Stimulated activated naive B cell treated with anti-CD40 and anti-IgM and Interleukin-4, amounts not matched to agents 10 μg/mL and 1 μg/mL and 100 μg/mL, for 72 hours (primary cell): ENCODE measurements around the gene KCNQ1.

Source experiments
- ATAC-seq, 2 donors: fragments of 150-1000 bp; cut with Tn5 transposase; replicated peaks; 2 replicates each; pipeline ENCODE4 v1.10.0; 2021; ENCODE audit warnings: moderate library complexity in 1 of 2
- DNase-seq: peaks from one replicate; pipeline ENCODE4 v3.0.0; 2021
- H3K27ac Mint-ChIP-seq: one replicate; pipeline ENCODE4 v1.8.0; 2022; ENCODE audit warnings: mild to moderate bottlenecking, mixed read lengths
- H3K27me3 Mint-ChIP-seq, 2 donors: one replicate each; pipeline ENCODE4 v1.8.0; 2022; ENCODE audit warnings: mixed read lengths in 2 of 2
- H3K36me3 Mint-ChIP-seq, 2 donors: one replicate each; pipeline ENCODE4 v1.8.0; 2022; ENCODE audit warnings: mixed read lengths in 2 of 2, mild to moderate bottlenecking in 1 of 2
- H3K4me1 Mint-ChIP-seq, 2 donors: one replicate each; pipeline ENCODE4 v1.8.0; 2022; ENCODE audit warnings: mixed read lengths in 2 of 2, mild to moderate bottlenecking in 1 of 2
- H3K4me3 Mint-ChIP-seq, 2 donors: one replicate each; pipeline ENCODE4 v1.8.0; 2022; ENCODE audit warnings: mild to moderate bottlenecking in 2 of 2, mixed read lengths in 2 of 2, moderate library complexity in 1 of 2
- H3K9me3 Mint-ChIP-seq, 2 donors: one replicate each; pipeline ENCODE4 v1.8.0; 2022; ENCODE audit warnings: mixed read lengths in 2 of 2, mild to moderate bottlenecking in 1 of 2

KCNQ1 gene

GRCh38 chr11:2832533-2833020 lies 387.8 kb downstream of the KCNQ1 start:
- H3K36me3 Mint-ChIP-seq = peaks cover 9 to 16% of the 10 kb centered on the region in 2 donors
- peaks cover 0 to 17% of the 10 kb centered on the region in 2 donors for H3K27me3 Mint-ChIP-seq
- H3K4me1 Mint-ChIP-seq = no peaks in the 10 kb centered on the region
- no peak overlapping the region for H3K4me3 Mint-ChIP-seq
- peaks cover 18 to 20% of the 10 kb centered on the region in 2 donors for H3K9me3 Mint-ChIP-seq
- no peak overlapping the region for H3K27ac Mint-ChIP-seq
- DNase-seq (no peak), ATAC-seq (no peak)

DNA sequence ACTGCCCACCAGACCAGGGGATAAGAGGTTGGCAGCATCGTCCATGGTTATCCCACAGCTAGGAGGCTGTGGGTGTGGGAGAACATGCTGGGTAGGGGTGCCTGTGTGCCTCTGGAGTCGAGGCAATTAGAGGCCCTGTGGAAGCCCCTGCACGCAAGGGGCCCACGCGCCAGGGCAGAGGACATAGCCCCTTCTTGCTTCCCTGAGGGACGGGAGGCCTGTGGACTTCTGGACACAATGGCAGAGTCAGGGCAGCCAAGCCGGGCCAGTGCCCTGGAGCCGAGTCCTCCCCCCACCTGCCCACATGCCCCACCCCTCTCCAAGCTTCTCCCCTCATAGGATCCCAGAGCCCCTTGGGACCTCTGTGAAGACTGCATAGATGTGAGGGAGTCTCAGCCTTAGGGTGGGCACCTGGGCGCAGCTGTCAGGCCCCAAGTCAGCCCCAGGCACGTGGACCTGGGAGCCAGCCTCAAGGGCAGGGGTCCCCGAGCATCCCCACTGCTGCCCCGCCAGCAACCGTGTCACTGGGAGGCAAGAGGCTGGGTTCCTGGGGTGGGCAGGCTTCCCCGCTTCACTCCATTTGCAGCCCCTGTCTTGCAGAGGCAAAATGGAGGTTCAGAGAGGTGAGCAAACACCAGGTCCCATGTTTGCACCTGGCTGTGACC lies 388.4 kb downstream of the KCNQ1 start:
- H3K27ac Mint-ChIP-seq = no peak overlapping the region
- no peak overlapping the region for H3K4me3 Mint-ChIP-seq
- H3K9me3 Mint-ChIP-seq = peaks cover 13 to 15% of the 10 kb centered on the region in 2 donors
- H3K27me3 Mint-ChIP-seq = peaks cover 0 to 11% of the 10 kb centered on the region in 2 donors
- peaks cover 4 to 10% of the 10 kb centered on the region in 2 donors for H3K36me3 Mint-ChIP-seq
- H3K4me1 Mint-ChIP-seq = no peaks in the 10 kb centered on the region
- ATAC-seq = no peak
- DNase-seq = no peak

DNA sequence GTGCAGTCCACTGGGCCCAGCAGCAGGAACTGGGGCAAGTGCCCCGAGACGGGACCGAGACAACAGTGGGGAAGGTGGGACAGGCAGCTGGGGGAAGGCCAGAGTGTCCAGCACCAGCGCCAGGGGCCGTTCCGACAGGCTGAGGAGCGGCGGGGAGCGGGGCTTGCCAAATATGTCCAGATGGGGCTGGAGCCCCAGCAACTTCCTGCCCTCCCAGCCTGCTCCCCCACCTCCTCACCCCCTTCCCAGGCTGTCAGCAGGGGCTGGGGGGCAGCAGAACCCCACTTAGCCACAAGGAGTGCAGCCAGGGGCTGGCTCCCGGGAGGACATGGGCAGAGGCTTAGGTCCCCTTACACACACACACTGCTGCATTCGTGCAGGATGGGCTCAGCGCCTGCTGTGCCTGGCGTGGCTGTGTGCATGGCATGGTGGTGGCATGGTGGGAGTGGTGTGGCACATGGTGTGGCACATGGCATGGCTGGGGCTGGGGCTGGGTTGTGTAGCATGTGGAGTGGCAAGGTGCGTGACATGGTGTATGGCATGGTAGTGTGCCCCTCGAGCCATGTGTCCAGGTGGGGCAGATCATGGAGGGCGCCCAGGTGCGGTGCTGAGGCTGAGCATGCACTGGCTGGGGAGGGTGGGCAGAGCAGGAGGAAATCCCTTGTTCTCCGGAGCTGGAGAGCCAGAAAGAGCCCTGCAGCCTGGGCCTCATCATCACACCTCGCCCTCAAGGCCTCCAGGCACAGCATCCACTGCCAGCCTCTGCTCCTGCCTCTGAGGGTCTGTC lies 389.1 kb downstream of the KCNQ1 start:
- ATAC-seq = no peak

DNA sequence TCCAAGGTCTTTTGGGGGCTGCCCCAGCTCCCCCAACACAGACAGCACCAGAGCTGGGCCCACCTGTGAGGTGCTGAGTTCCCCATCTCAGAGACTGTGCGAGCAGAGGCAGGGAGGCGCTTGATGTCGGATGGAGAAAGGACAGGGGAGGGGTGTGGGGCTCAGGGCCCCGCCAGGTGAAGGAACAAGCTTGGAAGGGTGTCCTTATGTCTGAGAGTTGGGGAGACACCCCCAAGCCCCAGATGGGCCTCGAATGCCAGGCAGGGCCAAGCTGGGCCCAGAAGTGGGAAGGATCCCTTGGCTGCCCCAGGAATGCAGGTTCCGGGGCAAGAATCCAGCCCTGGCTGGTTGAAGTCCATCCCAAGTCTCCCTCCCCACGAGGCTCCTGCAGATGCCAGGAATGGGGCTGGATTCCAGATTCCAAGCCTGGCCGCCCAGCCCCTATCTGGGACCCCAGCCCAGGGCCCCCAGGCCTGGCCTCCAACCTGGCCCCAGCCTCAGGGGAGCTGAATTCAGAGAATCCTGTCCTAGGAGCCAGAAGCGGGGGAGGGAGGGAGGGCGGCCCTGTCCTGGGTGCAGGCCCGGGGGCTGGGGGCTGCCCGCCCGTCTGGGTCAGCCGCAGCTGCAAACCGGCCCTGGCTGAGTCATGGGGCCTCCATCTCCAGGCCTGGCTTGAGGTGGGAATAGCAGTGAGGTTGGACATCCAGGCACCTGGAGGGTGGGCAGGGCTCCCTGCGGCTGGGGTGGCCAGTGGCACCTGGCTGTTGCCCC lies 389.9 kb downstream of the KCNQ1 start:
- H3K9me3 Mint-ChIP-seq = peaks cover under 1% of the 10 kb centered on the region in 2 donors
- no peak for ATAC-seq
- H3K4me1 Mint-ChIP-seq = no peaks in the 10 kb centered on the region
- no peak overlapping the region for H3K27ac Mint-ChIP-seq
- H3K36me3 Mint-ChIP-seq = no peaks in the 10 kb centered on the region
- DNase-seq = no peak
- H3K27me3 Mint-ChIP-seq = peaks cover 0 to 8% of the 10 kb centered on the region in 2 donors
- H3K4me3 Mint-ChIP-seq = no peak overlapping the region

More for the DNA sequence above, 389.1 kb downstream of the KCNQ1 start:
- Mint-ChIP-seq H3K4me3 (no peak overlapping the region), H3K27me3 (peaks cover 0 to 8% of the 10 kb centered on the region in 2 donors), H3K4me1 (no peaks in the 10 kb centered on the region), H3K9me3 (peaks cover 6 to 8% of the 10 kb centered on the region in 2 donors), H3K36me3 (peaks cover 1 to 3% of the 10 kb centered on the region in 2 donors), H3K27ac (no peak overlapping the region)
- DNase-seq = no peak

DNA sequence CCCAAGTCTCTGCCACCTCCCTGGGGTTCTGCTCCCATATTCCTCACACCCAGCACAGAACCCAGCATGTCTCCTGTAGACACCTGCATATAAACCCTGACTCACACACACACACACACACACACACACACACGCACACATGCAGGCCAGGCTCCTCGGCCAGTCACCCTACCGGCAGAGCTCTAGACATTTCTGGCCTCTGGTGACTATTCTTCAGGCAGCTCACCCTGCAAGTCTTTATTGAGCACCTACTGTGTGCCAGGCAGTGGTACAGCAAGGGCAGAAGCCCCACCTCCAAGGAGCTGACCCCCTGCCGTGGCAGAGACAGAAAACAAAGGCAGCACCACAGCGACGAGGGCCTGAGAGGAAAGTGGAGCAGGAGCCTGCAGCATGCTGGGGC lies 390.5 kb downstream of the KCNQ1 start:
- DNase-seq (no peak), ATAC-seq (no peak)
- no peaks in the 10 kb centered on the region for H3K36me3 Mint-ChIP-seq
- no peaks in the 10 kb centered on the region for H3K9me3 Mint-ChIP-seq
- H3K4me3 Mint-ChIP-seq = no peak overlapping the region
- H3K27ac Mint-ChIP-seq = no peak overlapping the region
- peaks cover 0 to 8% of the 10 kb centered on the region in 2 donors for H3K27me3 Mint-ChIP-seq
- no peaks in the 10 kb centered on the region for H3K4me1 Mint-ChIP-seq

GRCh38 chr11:2835751-2836150 lies 390.9 kb downstream of the KCNQ1 start:
- H3K4me1 Mint-ChIP-seq = no peaks in the 10 kb centered on the region
- no peak for DNase-seq
- peaks cover 0 to 8% of the 10 kb centered on the region in 2 donors for H3K27me3 Mint-ChIP-seq
- ATAC-seq = no peak
- no peaks in the 10 kb centered on the region for H3K9me3 Mint-ChIP-seq
- H3K4me3 Mint-ChIP-seq = no peak overlapping the region
- H3K36me3 Mint-ChIP-seq = no peaks in the 10 kb centered on the region
- no peak overlapping the region for H3K27ac Mint-ChIP-seq

GRCh38 chr11:2836315-2837095 lies 391.7 kb downstream of the KCNQ1 start:
- H3K27ac Mint-ChIP-seq = no peak overlapping the region
- H3K4me3 Mint-ChIP-seq = no peak overlapping the region
- H3K36me3 Mint-ChIP-seq = no peaks in the 10 kb centered on the region
- ATAC-seq = no peak
- no peaks in the 10 kb centered on the region for H3K4me1 Mint-ChIP-seq
- peaks cover 0 to 8% of the 10 kb centered on the region in 2 donors for H3K27me3 Mint-ChIP-seq
- DNase-seq = no peak
- no peaks in the 10 kb centered on the region for H3K9me3 Mint-ChIP-seq

DNA sequence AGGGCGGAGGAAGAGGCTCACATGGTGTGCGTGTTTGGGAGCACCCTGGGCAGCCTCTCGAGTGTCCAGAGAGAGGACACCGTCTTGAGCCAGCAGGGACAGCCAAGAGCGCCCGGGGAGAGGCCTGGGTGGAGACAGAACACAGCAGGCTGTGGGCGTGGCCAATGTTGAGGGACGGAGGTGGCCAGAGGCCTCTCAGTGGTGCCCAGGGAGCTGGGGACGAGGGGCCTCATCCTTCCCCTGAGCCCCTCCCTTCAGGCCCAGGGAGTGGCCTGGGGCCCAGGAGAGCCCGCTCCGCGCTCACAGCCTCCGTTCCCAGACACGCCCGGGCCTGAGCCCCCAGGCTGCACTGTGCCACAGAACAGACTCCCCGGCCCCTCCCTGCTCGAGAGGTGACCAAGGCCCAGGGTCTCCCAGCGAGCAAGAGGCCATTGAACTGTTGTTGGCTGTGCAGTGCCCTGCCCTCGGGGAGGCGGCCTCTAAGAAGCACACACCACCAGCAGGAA lies 392.3 kb downstream of the KCNQ1 start:
- ATAC-seq = no peak
- Mint-ChIP-seq H3K27me3 (peaks cover 0 to 8% of the 10 kb centered on the region in 2 donors), H3K36me3 (no peaks in the 10 kb centered on the region), H3K27ac (no peak overlapping the region), H3K4me1 (no peaks in the 10 kb centered on the region), H3K9me3 (no peaks in the 10 kb centered on the region), H3K4me3 (no peak overlapping the region)
- no peak for DNase-seq

GRCh38 chr11:2837651-2838050 lies 392.8 kb downstream of the KCNQ1 start:
- H3K9me3 Mint-ChIP-seq = no peaks in the 10 kb centered on the region
- H3K36me3 Mint-ChIP-seq = no peaks in the 10 kb centered on the region
- no peaks in the 10 kb centered on the region for H3K4me1 Mint-ChIP-seq
- no peak overlapping the region for H3K27ac Mint-ChIP-seq
- ATAC-seq = no peak
- peaks cover 0 to 8% of the 10 kb centered on the region in 2 donors for H3K27me3 Mint-ChIP-seq
- no peak for DNase-seq
- H3K4me3 Mint-ChIP-seq = no peak overlapping the region

DNA sequence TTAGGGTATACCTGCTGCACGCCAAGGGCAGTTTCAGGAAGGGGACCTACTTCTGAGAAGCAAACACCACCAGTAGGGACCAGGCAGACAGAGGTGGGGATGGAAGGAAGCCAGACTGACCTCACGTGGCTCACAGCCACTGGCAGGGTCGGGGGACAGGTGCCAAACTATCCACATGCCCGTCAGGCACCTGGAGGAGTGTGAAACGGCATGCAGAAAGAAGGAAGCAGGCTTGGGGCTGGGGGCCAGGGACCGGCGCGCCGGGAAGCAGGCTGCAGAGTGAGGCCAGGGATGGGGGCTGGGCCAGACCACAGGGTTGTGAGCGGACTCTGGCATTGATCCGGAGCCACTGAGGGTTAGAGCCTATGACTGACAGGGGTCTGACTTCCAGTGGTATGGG lies 393.3 kb downstream of the KCNQ1 start:
- H3K4me3 Mint-ChIP-seq = no peak overlapping the region
- no peak for DNase-seq
- no peak overlapping the region for H3K27ac Mint-ChIP-seq
- no peaks in the 10 kb centered on the region for H3K36me3 Mint-ChIP-seq
- peaks cover 0 to 8% of the 10 kb centered on the region in 2 donors for H3K27me3 Mint-ChIP-seq
- ATAC-seq = no peak
- no peaks in the 10 kb centered on the region for H3K9me3 Mint-ChIP-seq
- no peaks in the 10 kb centered on the region for H3K4me1 Mint-ChIP-seq

DNA sequence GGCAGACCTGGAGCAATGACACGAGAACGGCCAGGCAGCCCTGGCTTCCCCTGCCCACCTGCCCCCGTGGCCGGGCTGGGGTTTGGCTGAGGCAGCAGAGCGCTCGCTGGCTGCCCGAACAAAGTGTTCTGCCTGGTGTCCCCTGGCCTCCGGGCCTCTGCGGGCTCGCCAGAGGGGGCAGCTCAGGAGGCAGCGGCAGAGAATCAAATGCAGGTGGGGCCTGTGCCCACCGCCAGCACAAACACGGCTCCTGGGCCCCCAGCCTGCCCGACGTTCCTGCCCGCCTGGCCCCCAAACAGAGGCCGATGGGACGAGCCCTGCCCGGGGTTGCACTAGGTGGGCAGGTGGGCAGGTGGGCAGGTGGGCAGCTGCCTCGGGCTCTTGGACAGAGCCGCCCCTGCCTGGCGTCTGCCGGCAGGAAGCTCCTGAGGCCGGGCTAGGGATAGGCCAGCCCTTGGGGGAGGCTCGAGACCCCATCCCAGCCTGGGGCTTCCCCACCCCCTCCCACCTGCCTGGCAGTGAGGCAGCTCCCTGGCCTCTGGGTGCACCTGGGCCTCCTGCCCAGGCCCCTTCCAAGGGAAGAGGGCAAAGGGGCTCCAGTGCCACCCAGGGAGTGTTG lies 394.0 kb downstream of the KCNQ1 start:
- no peak for DNase-seq
- no peaks in the 10 kb centered on the region for H3K4me1 Mint-ChIP-seq
- H3K9me3 Mint-ChIP-seq = no peaks in the 10 kb centered on the region
- H3K36me3 Mint-ChIP-seq = no peaks in the 10 kb centered on the region
- H3K4me3 Mint-ChIP-seq = no peak overlapping the region
- H3K27ac Mint-ChIP-seq = no peak overlapping the region
- peaks cover 0 to 8% of the 10 kb centered on the region in 2 donors for H3K27me3 Mint-ChIP-seq
- ATAC-seq = no peak

DNA sequence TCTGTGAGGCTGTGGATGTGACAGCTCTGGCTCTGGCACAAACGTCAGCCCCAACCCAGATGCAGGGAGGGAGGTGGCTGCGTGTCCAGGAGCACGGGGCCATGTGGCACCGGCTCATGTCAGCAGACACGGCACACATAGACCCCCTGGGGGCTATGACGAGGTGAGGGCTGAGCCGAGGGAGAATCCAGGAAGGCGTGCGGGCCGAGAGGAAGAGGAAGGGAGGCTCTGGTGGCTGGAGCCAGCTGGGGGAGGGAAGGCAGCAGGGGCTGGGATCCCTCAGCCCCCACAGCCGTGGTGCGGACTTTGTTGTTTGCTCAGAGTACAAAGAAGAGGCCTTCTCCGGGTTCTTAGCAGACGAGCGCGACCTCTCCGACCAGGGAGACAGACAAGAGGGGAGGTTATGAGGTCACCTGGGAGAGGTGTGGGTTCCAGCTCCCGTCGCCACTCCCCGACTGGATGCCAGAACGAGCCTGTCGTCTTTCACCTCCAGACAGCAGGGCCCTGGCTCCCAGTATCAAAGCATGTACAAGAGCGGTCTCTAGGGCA lies 394.7 kb downstream of the KCNQ1 start:
- Mint-ChIP-seq H3K27ac (no peak overlapping the region), H3K4me3 (no peak overlapping the region), H3K9me3 (no peaks in the 10 kb centered on the region), H3K36me3 (no peaks in the 10 kb centered on the region), H3K27me3 (peaks cover 0 to 8% of the 10 kb centered on the region in 2 donors), H3K4me1 (no peaks in the 10 kb centered on the region)
- no peak for ATAC-seq
- DNase-seq = no peak
